ENCODE measurements around the gene SH3RF3. TPM values are rescaled to one million over a fixed set of nuclear protein-coding genes. Genes with fewer than 3 reads are reported as not detected.

Gene SH3RF3
- total RNA-seq, 4 donors from 2014 or later = 5.3 to 10.0 (median 8.0) TPM

DNA sequence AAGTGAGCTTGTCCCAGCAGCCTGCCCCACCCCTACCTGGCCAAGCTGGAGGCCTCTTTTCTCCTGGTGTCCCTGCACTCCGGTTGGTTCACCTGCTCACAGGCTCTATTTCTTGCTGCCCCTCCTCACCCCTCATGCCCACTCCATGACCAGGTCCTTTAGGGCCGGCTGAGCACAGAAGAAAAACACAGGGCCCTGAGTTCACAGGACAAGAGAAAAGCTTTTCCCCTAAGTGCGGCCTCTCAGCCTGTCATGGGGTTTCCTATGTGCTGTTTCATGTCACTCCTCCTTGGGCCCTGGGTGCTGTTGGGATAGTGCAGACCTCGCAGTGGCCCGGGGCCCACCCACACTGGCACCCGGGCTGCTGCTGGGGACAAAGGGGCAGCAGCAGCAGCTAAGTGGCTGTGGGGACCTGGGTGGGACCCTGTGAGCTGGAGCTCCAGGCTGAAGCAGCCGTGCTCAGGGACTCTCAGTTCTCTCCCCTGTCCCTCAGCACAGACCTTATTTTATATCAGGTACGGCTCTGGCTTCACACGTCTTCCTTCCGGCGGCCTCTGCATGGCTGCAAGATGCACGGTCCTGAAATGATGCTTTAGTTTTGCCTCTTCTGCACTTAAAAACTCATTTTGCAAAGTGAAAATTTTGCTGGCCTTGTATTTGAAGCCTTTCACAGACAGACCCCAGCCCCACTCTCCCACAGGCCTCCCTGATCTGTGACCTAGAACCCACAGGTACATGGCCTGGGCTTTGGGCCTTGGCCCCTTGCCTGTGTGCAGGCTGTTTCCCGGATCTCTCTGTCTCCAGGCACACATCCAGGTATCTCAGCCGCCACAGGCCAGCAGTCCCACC lies 71.8 kb downstream of the SH3RF3 start:
- TF ChIP-seq CTCF (IDR thresholded peaks at IDR 0.05; ENCODE audit: low read depth) = no peak

- TF ChIP-seq CTCF (IDR thresholded peaks at IDR 0.05; ENCODE audit: low read depth) = no peak
Measured at GRCh38 chr2:109201465-109202327, 72.7 kb downstream of the SH3RF3 start.

DNA sequence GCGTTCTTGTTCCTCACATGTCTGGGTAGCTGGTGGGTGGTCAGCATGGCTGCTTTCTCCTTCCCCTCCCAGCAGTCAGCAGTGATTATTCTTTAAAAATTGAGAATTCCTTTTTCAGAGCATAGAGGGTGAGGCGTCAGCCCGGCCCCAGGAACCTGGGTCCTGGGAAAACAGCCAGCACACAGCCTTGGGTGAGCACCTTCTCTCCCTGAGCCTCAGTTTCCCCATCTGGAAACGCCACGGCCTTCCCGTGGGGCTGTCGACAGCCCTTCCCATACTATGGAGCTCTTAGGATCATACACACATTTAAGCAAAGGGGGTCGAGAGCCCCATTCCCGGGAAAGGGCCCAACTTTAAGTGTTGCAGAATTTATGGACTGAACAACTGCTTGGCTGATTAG lies 73.5 kb downstream of the SH3RF3 start:
- no peak for TF ChIP-seq CTCF (IDR thresholded peaks at IDR 0.05; ENCODE audit: low read depth)

- no peak for TF ChIP-seq CTCF (IDR thresholded peaks at IDR 0.05; ENCODE audit: low read depth)
Measured at GRCh38 chr2:109203246-109204011, 74.4 kb downstream of the SH3RF3 start.

DNA sequence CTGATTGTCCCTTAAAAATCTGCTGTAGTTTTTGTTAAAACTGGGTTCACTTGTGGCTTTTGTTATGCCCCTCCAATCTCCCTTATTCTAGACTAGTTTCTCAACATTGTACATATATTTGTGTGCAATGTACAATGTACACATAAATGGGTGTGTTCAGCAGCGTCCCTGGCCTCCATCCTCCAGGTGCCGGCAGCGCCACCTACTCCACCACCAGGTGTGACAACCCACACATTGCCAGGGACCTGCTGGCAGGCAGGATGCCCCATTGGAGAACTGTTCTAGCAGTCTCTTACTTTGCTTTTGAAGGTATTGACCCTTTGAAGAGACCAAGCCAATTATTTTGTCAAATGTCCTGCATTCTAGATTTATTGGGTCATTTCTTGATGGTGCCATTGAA lies 75.4 kb downstream of the SH3RF3 start:
- no peak for TF ChIP-seq CTCF (IDR thresholded peaks at IDR 0.05; ENCODE audit: low read depth)

DNA sequence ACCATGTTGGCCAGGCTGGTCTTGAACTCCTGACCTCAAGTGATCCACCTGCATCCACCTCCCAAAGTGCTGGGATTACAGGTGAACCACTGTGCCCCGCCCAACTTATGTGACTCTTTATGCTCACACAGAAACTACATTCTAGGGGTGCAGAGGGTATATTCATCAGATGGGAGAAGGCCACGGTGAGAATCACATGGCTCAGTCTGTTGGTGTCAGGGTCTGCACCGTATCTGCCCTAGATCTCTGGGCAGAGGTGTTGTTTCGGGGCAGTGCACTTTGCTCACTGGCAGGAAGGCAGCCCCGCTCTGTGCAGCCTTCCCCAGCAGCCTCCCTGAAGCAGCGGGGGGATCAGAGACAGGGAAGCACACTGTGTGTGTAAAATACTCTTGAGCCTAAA lies 76.4 kb downstream of the SH3RF3 start:
- TF ChIP-seq CTCF (IDR thresholded peaks at IDR 0.05; ENCODE audit: low read depth) = no peak
